Keratinocyte (primary cell): ENCODE data around the gene SLC9A4.

Source experiments
- CTCF ChIP-seq, 3 experiments: IDR thresholded peaks in 1 of 3; conservative IDR thresholded peaks in 1 of 3; optimal IDR thresholded peaks in 1 of 3; 2 replicates in 2 of 3; 3 replicates in 1 of 3; pipeline versions ENCODE3 to v1.5.1; 2011; ENCODE audit warnings: low read length in 3 of 3, mild to moderate bottlenecking in 3 of 3, moderate library complexity in 2 of 3, control low read depth in 1 of 3, inconsistent platforms in 1 of 3; ENCODE audit not compliant: insufficient read depth in 2 of 3; ENCODE audit errors: extremely low read depth in 1 of 3
- EZH2 ChIP-seq: IDR thresholded peaks from one replicate; pipeline ENCODE4 v1.6.1; 2012; ENCODE audit warnings: inconsistent platforms, mild to moderate bottlenecking, low read length, moderate library complexity

DNA sequence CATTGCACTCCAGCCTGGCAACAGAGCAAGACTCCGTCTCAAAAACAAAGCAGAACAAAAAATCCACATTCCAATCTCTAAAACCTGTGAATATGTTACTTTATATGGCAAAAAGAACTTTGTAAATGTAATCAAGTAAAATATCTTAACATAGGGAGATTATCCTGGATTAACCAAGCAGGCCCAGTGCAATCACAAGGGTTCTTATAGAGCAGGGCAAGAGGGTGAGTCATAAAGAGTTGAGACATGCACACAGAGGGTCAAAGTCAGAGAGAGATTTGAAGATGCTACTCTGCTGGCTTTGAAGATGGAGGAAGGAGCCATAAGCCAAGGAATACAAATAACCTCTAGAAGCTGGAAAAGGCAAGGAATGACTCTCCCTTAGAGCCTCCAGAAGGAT is 85.4 kb downstream of the SLC9A4 start:
- no peak for TF ChIP-seq EZH2
- no peak for TF ChIP-seq CTCF (optimal IDR thresholded peaks at IDR 0.05 in 1 of 3, IDR thresholded peaks at IDR 0.05 in 1 of 3, conservative IDR thresholded peaks at IDR 0.05 in 1 of 3; ENCODE audit: extremely low read depth in 1 of 3, insufficient read depth in 2 of 3, low read length in 3 of 3)
